Measurements from ENCODE around the gene PIK3CD. TPM values are rescaled to one million over a fixed set of nuclear protein-coding genes. Genes with fewer than 3 reads are reported as not detected.

The PIK3CD gene
- total and polyA plus RNA-seq, 2 of the 8 experiments (the other 6 are each of a cell fraction or from before 2014, with no cell fraction given) = 20.6 to 24.1 TPM

DNA sequence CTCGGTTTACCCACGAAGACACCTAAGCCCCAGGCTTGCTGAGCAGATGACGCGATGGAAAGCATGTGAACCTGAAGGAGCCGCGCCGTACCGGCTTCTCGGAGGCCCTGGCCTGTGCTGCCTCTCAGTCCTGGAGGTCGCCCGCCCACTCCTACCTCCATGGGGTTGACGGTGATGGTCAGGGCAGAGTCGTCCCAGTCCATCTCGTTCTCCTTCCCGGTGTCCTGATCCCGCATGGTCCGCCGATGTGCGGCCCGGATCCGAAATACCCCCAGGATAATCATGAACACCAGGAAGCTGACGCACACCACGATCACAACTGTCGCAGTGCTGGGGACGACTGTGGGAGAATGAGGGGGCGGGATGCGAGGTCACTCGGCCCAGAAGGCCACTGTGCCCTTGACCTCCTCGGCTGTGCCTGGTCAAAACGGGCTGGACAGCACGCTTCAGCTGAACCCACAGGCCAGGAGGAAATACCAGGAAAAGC lies 79.6 kb downstream of the PIK3CD start:
- Histone ChIP-seq H3K23ac (ENCODE audit: insufficient read length) (no peak overlapping the region), H3K4me3 (ENCODE audit: extremely low read depth in 1 of 4, insufficient read depth in 2 of 4, low read depth in 3 of 4, low read length in 4 of 4) (no peak overlapping the region), H4K91ac (replicated peaks; ENCODE audit: insufficient read length, low read length) (no peak overlapping the region), H3K27me3 (replicated peaks in 1 of 4; ENCODE audit: control insufficient read depth in 3 of 4, extremely low read depth in 1 of 4, insufficient read depth in 3 of 4, low read length in 3 of 4) (no peaks in the 10 kb centered on the region), H2BK12ac (ENCODE audit: low read depth, low read length) (no peak overlapping the region), H3K9ac (replicated peaks in 1 of 4; ENCODE audit: extremely low read depth in 1 of 4, low read depth in 3 of 4, low read length in 3 of 4) (no peak overlapping the region), H3K9me3 (ENCODE audit: insufficient read depth in 2 of 2, low read depth in 1 of 2, low read length in 1 of 2) (peaks cover 0 to 4% of the 10 kb centered on the region in 2 experiments; a peak in 2 of 4 replicates), H2BK5ac (ENCODE audit: low read depth, low read length) (peak overlapping the region; percentile 8; the same call in 1 of the 2 replicates), H3K14ac (ENCODE audit: insufficient read length) (no peak overlapping the region), H3K36me3 (ENCODE audit: control insufficient read depth in 2 of 4, insufficient read depth in 4 of 4, low read length in 3 of 4) (peaks cover 31 to 75% (median 56%) of the 10 kb centered on the region in 4 experiments), H3K79me2 (ENCODE audit: control insufficient read depth in 1 of 2, insufficient read depth in 2 of 2, low read length in 2 of 2) (no peaks in the 10 kb centered on the region), H4K5ac (ENCODE audit: insufficient read length, low read depth, low read length) (no peak overlapping the region), H3K4me1 (replicated peaks in 1 of 4; ENCODE audit: control insufficient read depth in 3 of 4, insufficient read depth in 4 of 4, low read length in 3 of 4) (no peaks in the 10 kb centered on the region), H3K4ac (replicated peaks; ENCODE audit: insufficient read length, low read depth, low read length) (no peak overlapping the region), H3K18ac (ENCODE audit: extremely low read depth, low read length) (no peak overlapping the region), H3K4me2 (ENCODE audit: insufficient read depth in 1 of 2, low read depth in 2 of 2, low read length in 2 of 2) (no peak overlapping the region), H2AK5ac (ENCODE audit: low read depth, low read length) (no peak overlapping the region), H4K20me1 (replicated peaks in 1 of 2; ENCODE audit: control insufficient read depth in 1 of 2, insufficient read depth in 2 of 2, low read length in 2 of 2) (peaks cover 0 to 9% of the 10 kb centered on the region in 2 experiments), H3K79me1 (ENCODE audit: low read depth, low read length) (no peaks in the 10 kb centered on the region), H2BK120ac (replicated peaks; ENCODE audit: low read depth, low read length) (no peak overlapping the region), H3K23me2 (ENCODE audit: low read depth, low read length) (no peaks in the 10 kb centered on the region), H2BK20ac (ENCODE audit: low read length) (no peak overlapping the region), H3K27ac (ENCODE audit: low read depth, low read length) (no peak overlapping the region), H3K56ac (replicated peaks; ENCODE audit: insufficient read length, low read depth, low read length) (no peak overlapping the region), H2AFZ (ENCODE audit: low read length) (no peak overlapping the region), H2BK15ac (ENCODE audit: low read length) (no peak overlapping the region), H4K8ac (ENCODE audit: extremely low read depth, insufficient read depth, low read length) (no peak overlapping the region; the same call in 1 of the 2 replicates)
- DNase-seq (ENCODE audit: low read depth in 1 of 2, low spot score in 2 of 2) (no peak), FAIRE-seq (no peak)
- POLR2A ChIA-PET (ENCODE audit: partially characterized antibody) = interaction anchor here (0.6 to 2.0 kb wide), 2 partner anchors 14 to 135 kb away, joined by 3 to 4 read pairs; no protein-coding TSS in a partner anchor
- 93% methylated on average over 31 of the region's 31 CpGs; no CpG with 5 or more reads in 1 of the 2 experiments for WGBS, 2 experiments (ENCODE audit: extremely low coverage in 1 of 2, insufficient coverage in 1 of 2, insufficient read length in 1 of 2, insufficient replicate concordance in 2 of 2, low coverage in 1 of 2, low lambda C conversion rate in 2 of 2, missing lambda C conversion rate in 1 of 2)
- TF ChIP-seq TEAD4 (IDR thresholded peaks at IDR 0.05; ENCODE audit: low read depth, low read length) = no peak
- TF ChIP-seq BRCA1 (IDR thresholded peaks at IDR 0.05; ENCODE audit: low read depth, low read length) = no peak
- CTCF ChIA-PET (ENCODE audit: partially characterized antibody) = interaction anchor here (1.1 to 3.3 kb wide), 2 partner anchors 9 to 29 kb away, joined by 3 to 18 read pairs; no protein-coding TSS in a partner anchor

Data from H1 (cell line).